A549 (cell line): ENCODE data around the gene MYLK. TPM values are rescaled to one million over a fixed set of nuclear protein-coding genes. Genes with fewer than 3 reads are reported as not detected.

Experiments
- ATAC-seq, 2 experiments: fragments of 200-7000 bp in 1 of 2; fragments of >200 bp in 1 of 2; cut with Nextera tagmentation in 1 of 2; cut with Tn5 transposase in 1 of 2; 3 replicates each; pipeline versions ENCODE4 v1.8.0 to v1.9.1; 2018 to 2020; ENCODE audit warnings: mild to moderate bottlenecking in 1 of 2, moderate library complexity in 1 of 2
- CTCF ChIA-PET: fragments of 300-600 bp; sonication (Branson Sonifier 250); formaldehyde crosslinking; extraction: SDS; loops from one replicate; lab custom pipeline; 2021; ENCODE audit warnings: antibody characterized with exemption, inconsistent platforms; lab: Yijun Ruan, JAX
- POLR2A ChIA-PET: fragments of 350-600 bp; formaldehyde crosslinking; extraction: SDS; loops from one replicate; lab custom pipeline; 2021; ENCODE audit warnings: antibody characterized with exemption, inconsistent platforms; lab: Yijun Ruan, JAX
- DNase-seq, 2 experiments: peaks; one replicate each; pipeline versions ENCODE4 v3.0.0 to v3.0.0-alpha.2; 2011 to 2016; ENCODE audit warnings: low read depth in 1 of 2, low spot score in 1 of 2
- FAIRE-seq: peaks from 2 replicates; lab custom pipeline; 2011; peaks lifted over from hg19 to GRCh38; lab: Jason Lieb, UNC
- H3K27ac ChIP-seq, 2 experiments: fragments of >200 bp; sonication (Bioruptor Twin); formaldehyde crosslinking; 3 replicates each; pipeline ENCODE4 v1.5.1; 2016 to 2017
- H3K4me1 ChIP-seq: fragments of >200 bp; sonication (Bioruptor Twin); formaldehyde crosslinking; 3 replicates; pipeline ENCODE4 v1.6.1; 2016
- H3K4me2 ChIP-seq: fragments of >200 bp; sonication (Bioruptor Twin); formaldehyde crosslinking; 3 replicates; pipeline ENCODE4 v1.6.1; 2016
- H3K4me3 ChIP-seq: fragments of >200 bp; sonication (Bioruptor Twin); formaldehyde crosslinking; 3 replicates; pipeline ENCODE4 v1.5.1; 2016
- H3K9me3 ChIP-seq: fragments of >200 bp; sonication (Bioruptor Twin); formaldehyde crosslinking; 3 replicates; pipeline ENCODE4 v1.6.1; 2016
- CHD2 ChIP-seq: fragments of 150-350 bp; IDR thresholded peaks from 2 replicates; pipeline ENCODE4 v1.6.1; 2014; ENCODE audit warnings: low read length; ENCODE audit not compliant: partially characterized antibody
- CHD4 ChIP-seq: fragments of 200-600 bp; sonication (generic); IDR thresholded peaks from 2 replicates; pipeline ENCODE4 v1.6.1; 2016; ENCODE audit warnings: antibody characterized with exemption, mild to moderate bottlenecking, borderline replicate concordance
- EHF ChIP-seq: fragments of 250-450 bp; sonication (Bioruptor Pico); IDR thresholded peaks from 2 replicates; pipeline ENCODE4 v1.5.0; 2020; ENCODE audit warnings: mild to moderate bottlenecking
- EP300 ChIP-seq, 2 experiments: fragments of >200 bp; sonication (Bioruptor Twin); formaldehyde crosslinking; IDR thresholded peaks; 2 replicates in 1 of 2; 3 replicates in 1 of 2; pipeline ENCODE4 v1.6.1; 2016 to 2017
- ESRRA ChIP-seq: fragments of 150-350 bp; IDR thresholded peaks from 2 replicates; pipeline ENCODE4 v1.6.1; 2014; ENCODE audit warnings: mild to moderate bottlenecking, low read length, borderline replicate concordance
- FOSL2 ChIP-seq, 2 experiments: fragments of 450-650 bp in 1 of 2; fragments of >200 bp in 1 of 2; sonication (Bioruptor Twin) in 1 of 2; formaldehyde crosslinking; IDR thresholded peaks; 2 replicates each; pipeline versions ENCODE4 v1.5.0 to v1.6.1; 2016 to 2020; ENCODE audit warnings: mild to moderate bottlenecking in 1 of 2, moderate library complexity in 1 of 2
- HEYL ChIP-seq: fragments of 250-450 bp; sonication (Bioruptor Pico); IDR thresholded peaks from 2 replicates; pipeline ENCODE4 v1.8.0; 2021; ENCODE audit warnings: mild to moderate bottlenecking, moderate library complexity
- JUN ChIP-seq, 2 experiments: fragments of >200 bp; sonication (Bioruptor Twin); formaldehyde crosslinking; IDR thresholded peaks; 2 replicates in 1 of 2; 3 replicates in 1 of 2; pipeline ENCODE4 v1.6.1; 2016 to 2017
- KDM1A ChIP-seq: fragments of 200-600 bp; sonication (generic); IDR thresholded peaks from 2 replicates; pipeline ENCODE4 v1.6.1; 2016; ENCODE audit warnings: low read depth, mild to moderate bottlenecking
- MAZ ChIP-seq: fragments of 150-350 bp; IDR thresholded peaks from 2 replicates; pipeline ENCODE4 v1.6.1; 2014; ENCODE audit warnings: antibody characterized with exemption, low read depth, low read length, borderline replicate concordance
- MYC ChIP-seq: IDR thresholded peaks from 2 replicates; pipeline ENCODE4 v1.6.1; 2012; ENCODE audit warnings: mild to moderate bottlenecking, inconsistent platforms, low read length, improper control_type of control experiment, borderline replicate concordance
- PHF8 ChIP-seq: fragments of 200-600 bp; sonication (generic); IDR thresholded peaks from 2 replicates; pipeline ENCODE4 v1.6.1; 2016; ENCODE audit warnings: low read depth, mild to moderate bottlenecking, antibody characterized with exemption, moderate library complexity, borderline replicate concordance
- RARB ChIP-seq: fragments of 250-450 bp; sonication (Bioruptor Pico); IDR thresholded peaks from 2 replicates; pipeline ENCODE4 v1.8.0; 2021; ENCODE audit warnings: mild to moderate bottlenecking, moderate library complexity
- RNF2 ChIP-seq: fragments of 200-600 bp; sonication (generic); IDR thresholded peaks from 2 replicates; pipeline ENCODE4 v1.6.1; 2016; ENCODE audit warnings: low read depth, mild to moderate bottlenecking, antibody characterized with exemption, moderate library complexity, borderline replicate concordance
- SMC3 ChIP-seq: fragments of >200 bp; sonication (Bioruptor Twin); formaldehyde crosslinking; IDR thresholded peaks from 3 replicates; pipeline ENCODE4 v1.6.1; 2018; ENCODE audit warnings: inconsistent platforms
- SREBF2 ChIP-seq: fragments of 450-650 bp; IDR thresholded peaks from 2 replicates; pipeline ENCODE4 v1.6.1; 2014; ENCODE audit warnings: mild to moderate bottlenecking, moderate library complexity
- TFCP2L1 ChIP-seq: fragments of 250-450 bp; sonication (Bioruptor Pico); IDR thresholded peaks from 2 replicates; pipeline ENCODE4 v1.5.0; 2021; ENCODE audit warnings: mild to moderate bottlenecking
- WGBS: methylation state at CpG from one replicate; pipeline ENCODE4 v1.1.6; 2017; ENCODE audit errors: missing lambda C conversion rate; 5-methylcytosine and 5-hydroxymethylcytosine counted together
- polyA plus RNA-seq, 4 experiments: library from polyadenylated mRNA; depleted of rRNA in 3 of 4; stranded (reverse); fragments of >200 nt; fragmentation: RNase III in 1 of 4; extraction: RNeasy Plus Mini Kit Qiagen cat#74134 plus additional on column Dnase treatment in 1 of 4; gene quantifications; 2 replicates in 3 of 4; 3 replicates in 1 of 4; pipeline ENCODE4 v1.2.3, GENCODE V29; 2011 to 2017
- TF ChIP-seq, protein P1 (sequence below): fragments of 150-350 bp; IDR thresholded peaks from 2 replicates; pipeline ENCODE4 v1.6.1; 2014; ENCODE audit warnings: low read depth, mild to moderate bottlenecking, low read length
- TF ChIP-seq, protein P2 (sequence below): fragments of 200-600 bp; sonication (generic); IDR thresholded peaks from 2 replicates; pipeline ENCODE4 v1.6.1; 2016; ENCODE audit warnings: antibody characterized with exemption, mild to moderate bottlenecking, moderate library complexity
- TF ChIP-seq, protein P3 (sequence below): fragments of 250-450 bp; sonication (Bioruptor Pico); IDR thresholded peaks from 2 replicates; pipeline ENCODE4 v1.5.0; 2021; ENCODE audit warnings: mild to moderate bottlenecking, moderate library complexity, borderline replicate concordance

Gene MYLK
- polyA plus RNA-seq, 2 of the 4 experiments (the other 2 are of a cell fraction): 16.9 to 17.4 TPM

DNA sequence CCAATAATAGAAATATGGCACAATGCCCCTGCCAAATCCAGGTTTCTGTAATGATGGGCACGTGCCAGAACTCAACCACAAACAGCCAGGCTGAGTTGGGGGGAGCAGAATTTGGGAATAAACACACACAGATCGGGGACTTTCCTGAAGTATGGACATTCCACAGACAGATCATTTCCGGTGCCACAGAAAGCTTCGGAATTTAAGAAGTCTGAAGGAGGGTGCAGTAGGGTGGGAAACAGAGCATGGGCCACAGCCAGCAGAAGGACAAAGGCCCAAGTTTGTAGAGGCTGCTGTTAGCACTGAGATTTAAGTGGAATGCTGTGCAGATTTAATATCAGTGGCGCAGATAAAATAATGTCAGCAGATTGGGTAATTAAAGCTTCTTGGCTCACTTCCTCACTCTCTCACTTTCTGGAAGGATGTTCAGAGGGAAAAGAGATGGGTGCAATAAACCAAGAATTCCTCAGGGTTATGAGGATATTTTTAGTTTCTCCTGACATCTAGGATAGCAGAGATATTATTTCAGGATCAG lies 67.4 kb downstream of the MYLK start:
- H3K4me2 ChIP-seq: no peak overlapping the region
- CTCF ChIA-PET: interaction anchor here (1.8 kb wide), 1 partner anchor 26 kb away, joined by 4 read pairs; no protein-coding TSS in a partner anchor

DNA sequence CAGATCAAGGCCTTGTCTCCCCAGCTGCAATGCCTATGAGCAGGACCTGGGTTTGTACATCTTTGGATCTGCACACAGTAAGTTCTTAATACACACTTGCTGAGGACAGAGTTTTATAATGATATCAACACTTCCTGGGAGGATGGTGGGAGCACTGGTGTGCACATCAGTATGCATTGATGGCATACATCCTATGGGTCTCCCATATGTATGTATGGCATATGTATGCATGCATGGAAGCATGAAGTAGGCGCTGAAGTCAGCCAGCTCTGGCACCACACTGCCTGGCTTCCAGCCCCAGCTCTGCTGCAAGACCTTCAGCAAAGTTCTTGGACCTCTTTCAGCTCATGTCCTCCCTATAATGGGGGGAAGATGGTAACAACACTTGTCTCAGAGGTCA lies 68.2 kb downstream of the MYLK start:
- Histone ChIP-seq H3K27ac (no peak overlapping the region), H3K4me1 (0 out of 3 replicates have a peak, but pooled peaks cover 3% of the 10 kb centered on the region), H3K4me3 (no peak overlapping the region), H3K9me3 (no peaks in the 10 kb centered on the region), H3K4me2 (no peak overlapping the region)
- FAIRE-seq (no peak), DNase-seq (no peak), ATAC-seq (no peak)
- POLR2A ChIA-PET: no interaction called here
- TF ChIP-seq HEYL (CRISPR knock-in tag) (no peak), CHD4 (no peak), EHF (CRISPR knock-in tag) (no peak), RARB (CRISPR knock-in tag) (no peak), EP300 (IDR thresholded peaks at IDR 0.05) (no peak), PHF8 (no peak), RNF2 (no peak), FOSL2 (IDR thresholded peaks at IDR 0.05) (no peak), FOSL2 (CRISPR knock-in tag; IDR thresholded peaks at IDR 0.05) (no peak), SREBF2 (no peak)
- CTCF ChIA-PET: interaction anchor here (1.5 to 1.8 kb wide), 2 partner anchors 25 to 92 kb away, joined by 4 read pairs; no protein-coding TSS in a partner anchor
- 91% methylated on average over 1 of the region's 1 CpG for WGBS

More for the DNA sequence above, 67.4 kb downstream of the MYLK start:
- no peak overlapping the region for H3K27ac ChIP-seq
- TF ChIP-seq SMC3 (no peak), ESRRA (no peak), CHD2 (no peak), MYC (no peak), FOSL2 (IDR thresholded peaks at IDR 0.05) (no peak), FOSL2 (CRISPR knock-in tag; IDR thresholded peaks at IDR 0.05) (no peak), MAZ (no peak), CHD4 (no peak)
- TF ChIP-seq, protein P1, sequence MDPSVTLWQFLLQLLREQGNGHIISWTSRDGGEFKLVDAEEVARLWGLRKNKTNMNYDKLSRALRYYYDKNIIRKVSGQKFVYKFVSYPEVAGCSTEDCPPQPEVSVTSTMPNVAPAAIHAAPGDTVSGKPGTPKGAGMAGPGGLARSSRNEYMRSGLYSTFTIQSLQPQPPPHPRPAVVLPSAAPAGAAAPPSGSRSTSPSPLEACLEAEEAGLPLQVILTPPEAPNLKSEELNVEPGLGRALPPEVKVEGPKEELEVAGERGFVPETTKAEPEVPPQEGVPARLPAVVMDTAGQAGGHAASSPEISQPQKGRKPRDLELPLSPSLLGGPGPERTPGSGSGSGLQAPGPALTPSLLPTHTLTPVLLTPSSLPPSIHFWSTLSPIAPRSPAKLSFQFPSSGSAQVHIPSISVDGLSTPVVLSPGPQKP: no peak
- TF ChIP-seq, protein P2, sequence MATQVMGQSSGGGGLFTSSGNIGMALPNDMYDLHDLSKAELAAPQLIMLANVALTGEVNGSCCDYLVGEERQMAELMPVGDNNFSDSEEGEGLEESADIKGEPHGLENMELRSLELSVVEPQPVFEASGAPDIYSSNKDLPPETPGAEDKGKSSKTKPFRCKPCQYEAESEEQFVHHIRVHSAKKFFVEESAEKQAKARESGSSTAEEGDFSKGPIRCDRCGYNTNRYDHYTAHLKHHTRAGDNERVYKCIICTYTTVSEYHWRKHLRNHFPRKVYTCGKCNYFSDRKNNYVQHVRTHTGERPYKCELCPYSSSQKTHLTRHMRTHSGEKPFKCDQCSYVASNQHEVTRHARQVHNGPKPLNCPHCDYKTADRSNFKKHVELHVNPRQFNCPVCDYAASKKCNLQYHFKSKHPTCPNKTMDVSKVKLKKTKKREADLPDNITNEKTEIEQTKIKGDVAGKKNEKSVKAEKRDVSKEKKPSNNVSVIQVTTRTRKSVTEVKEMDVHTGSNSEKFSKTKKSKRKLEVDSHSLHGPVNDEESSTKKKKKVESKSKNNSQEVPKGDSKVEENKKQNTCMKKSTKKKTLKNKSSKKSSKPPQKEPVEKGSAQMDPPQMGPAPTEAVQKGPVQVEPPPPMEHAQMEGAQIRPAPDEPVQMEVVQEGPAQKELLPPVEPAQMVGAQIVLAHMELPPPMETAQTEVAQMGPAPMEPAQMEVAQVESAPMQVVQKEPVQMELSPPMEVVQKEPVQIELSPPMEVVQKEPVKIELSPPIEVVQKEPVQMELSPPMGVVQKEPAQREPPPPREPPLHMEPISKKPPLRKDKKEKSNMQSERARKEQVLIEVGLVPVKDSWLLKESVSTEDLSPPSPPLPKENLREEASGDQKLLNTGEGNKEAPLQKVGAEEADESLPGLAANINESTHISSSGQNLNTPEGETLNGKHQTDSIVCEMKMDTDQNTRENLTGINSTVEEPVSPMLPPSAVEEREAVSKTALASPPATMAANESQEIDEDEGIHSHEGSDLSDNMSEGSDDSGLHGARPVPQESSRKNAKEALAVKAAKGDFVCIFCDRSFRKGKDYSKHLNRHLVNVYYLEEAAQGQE: no peak
- H3K4me1 ChIP-seq: 0 out of 3 replicates have a peak, but pooled peaks cover 3% of the 10 kb centered on the region
- FAIRE-seq: no peak
- no peak for ATAC-seq
- POLR2A ChIA-PET: no interaction called here
- H3K9me3 ChIP-seq: no peaks in the 10 kb centered on the region
- no peak for DNase-seq
- WGBS: 74% methylated on average over 5 of the region's 5 CpGs
- H3K4me3 ChIP-seq: no peak overlapping the region

DNA sequence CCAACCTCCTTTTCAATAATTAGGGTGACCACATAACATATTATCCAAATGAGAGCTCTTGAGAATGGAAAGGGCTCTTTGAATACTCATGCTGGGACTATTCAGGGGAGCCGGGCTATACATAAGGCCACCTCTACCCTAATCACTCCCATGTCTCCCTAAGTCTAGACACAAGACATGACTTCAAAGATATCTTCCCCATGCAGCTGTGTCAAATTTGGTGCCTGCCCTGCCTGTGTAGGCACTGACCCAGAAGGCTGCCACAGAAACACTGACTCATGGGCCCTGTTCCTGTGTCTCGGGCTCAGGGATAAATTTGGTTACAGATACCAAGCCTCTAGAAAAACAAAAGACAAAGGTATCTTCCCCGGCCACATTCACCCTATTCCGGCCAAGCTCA lies 70.3 kb downstream of the MYLK start:
- no peak for DNase-seq
- Histone ChIP-seq H3K9me3 (no peaks in the 10 kb centered on the region), H3K27ac (no peak overlapping the region), H3K4me3 (no peak overlapping the region), H3K4me1 (peaks cover under 1% of the 10 kb centered on the region; the same call in 2 of the 3 replicates), H3K4me2 (no peak overlapping the region)
- ChIA-PET CTCF (no interaction called here), POLR2A (no interaction called here)
- 94% methylated on average over 4 of the region's 4 CpGs for WGBS
- no peak for FAIRE-seq
- ATAC-seq: no peak
- TF ChIP-seq FOSL2 (IDR thresholded peaks at IDR 0.05) (no peak), FOSL2 (CRISPR knock-in tag; IDR thresholded peaks at IDR 0.05) (no peak), KDM1A (no peak), RARB (CRISPR knock-in tag) (no peak), CHD2 (no peak), JUN (IDR thresholded peaks at IDR 0.05) (no peak), SMC3 (no peak), TFCP2L1 (CRISPR knock-in tag) (no peak), MYC (no peak), HEYL (CRISPR knock-in tag) (no peak)
- TF ChIP-seq, protein P3, sequence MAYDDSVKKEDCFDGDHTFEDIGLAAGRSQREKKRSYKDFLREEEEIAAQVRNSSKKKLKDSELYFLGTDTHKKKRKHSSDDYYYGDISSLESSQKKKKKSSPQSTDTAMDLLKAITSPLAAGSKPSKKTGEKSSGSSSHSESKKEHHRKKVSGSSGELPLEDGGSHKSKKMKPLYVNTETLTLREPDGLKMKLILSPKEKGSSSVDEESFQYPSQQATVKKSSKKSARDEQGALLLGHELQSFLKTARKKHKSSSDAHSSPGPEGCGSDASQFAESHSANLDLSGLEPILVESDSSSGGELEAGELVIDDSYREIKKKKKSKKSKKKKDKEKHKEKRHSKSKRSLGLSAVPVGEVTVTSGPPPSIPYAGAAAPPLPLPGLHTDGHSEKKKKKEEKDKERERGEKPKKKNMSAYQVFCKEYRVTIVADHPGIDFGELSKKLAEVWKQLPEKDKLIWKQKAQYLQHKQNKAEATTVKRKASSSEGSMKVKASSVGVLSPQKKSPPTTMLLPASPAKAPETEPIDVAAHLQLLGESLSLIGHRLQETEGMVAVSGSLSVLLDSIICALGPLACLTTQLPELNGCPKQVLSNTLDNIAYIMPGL: no peak
- TF ChIP-seq, protein P2: no peak
